GM12891 (cell line): ENCODE data around the gene MAK.

Source experiments
- POLR2A ChIP-seq: IDR thresholded peaks from 2 replicates; pipeline ENCODE4 v1.6.1; 2011; ENCODE audit warnings: low read depth, low read length, control low read depth
- SPI1 ChIP-seq: IDR thresholded peaks from 2 replicates; pipeline ENCODE4 v1.6.1; 2011; ENCODE audit warnings: low read depth, low read length, control low read depth

DNA sequence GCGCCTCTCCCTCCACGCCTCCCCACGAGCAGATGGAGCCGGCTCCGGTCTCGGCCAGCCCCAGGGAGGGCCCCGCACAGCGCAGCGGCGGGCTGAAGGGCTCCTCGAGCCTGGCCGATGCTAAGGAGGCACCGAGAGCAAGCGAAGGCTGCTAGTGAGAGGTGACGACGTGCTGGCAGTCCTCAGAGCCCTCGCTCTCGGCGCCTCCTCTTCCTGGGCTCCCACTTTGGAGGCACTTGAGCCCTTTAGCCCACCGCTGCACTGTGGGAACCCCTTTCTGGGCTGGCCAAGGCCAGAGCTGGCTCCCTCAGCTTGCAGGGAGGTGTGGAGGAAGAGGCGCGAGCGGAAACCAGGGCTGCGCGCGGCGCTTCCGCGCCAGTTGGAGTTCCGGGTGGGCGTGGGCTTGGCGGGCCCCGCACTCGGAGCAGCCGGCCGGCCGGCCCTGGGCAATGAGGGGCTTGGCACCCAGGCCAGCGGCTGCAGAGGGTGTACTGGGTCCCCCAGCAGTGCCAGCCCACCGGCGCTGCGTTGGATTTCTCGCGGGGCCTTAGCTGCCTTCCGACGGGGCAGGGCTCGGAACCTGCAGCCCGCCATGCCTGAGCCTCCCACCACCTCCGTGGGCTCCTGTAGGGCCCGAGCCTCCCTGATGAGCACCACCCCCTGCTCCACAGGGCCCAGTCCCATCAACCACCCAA lies 117.9 kb downstream of the MAK start:
- TF ChIP-seq POLR2A (no peak; the same call in 1 of the 2 replicates), SPI1 (no peak)
